ENCODE data around the gene TAS1R2.

- TF ChIP-seq EZH2 (IDR thresholded peaks at IDR 0.05) (no peak), CTCF (IDR thresholded peaks at IDR 0.05) (no peak), EZH2phosphoT487 (IDR thresholded peaks at IDR 0.05) (no peak)
These were observed 9.5 kb upstream of the TAS1R2 start for GRCh38 chr1:18868801-18869424.

Data from neural progenitor cell (in vitro differentiated cells).